MM.1S (cell line): Measurements from ENCODE around the gene MAPKAP1.
"Not testable (repeated sequence)": the region's sequence is repeated elsewhere in the genome, so short reads cannot be mapped to it uniquely, and the experiment has no call there.

Source experiments
- DNase-seq: peaks from one replicate; pipeline ENCODE4 v3.0.0-alpha.2; 2015
- H2AFZ ChIP-seq: fragments of 300-600 bp; sonication (generic); 2 replicates; pipeline ENCODE4 v1.6.0; 2016; ENCODE audit warnings: antibody characterized with exemption, low read length
- H3F3A ChIP-seq: fragments of 300-600 bp; sonication (generic); 2 replicates; pipeline ENCODE4 v1.6.1; 2016; ENCODE audit warnings: mild to moderate bottlenecking, antibody characterized with exemption, low read length, moderate library complexity, mixed read lengths; ENCODE audit not compliant: insufficient read depth
- H3K27ac ChIP-seq: fragments of 300-600 bp; sonication (generic); 2 replicates; pipeline ENCODE4 v1.5.1; 2016; ENCODE audit warnings: mild to moderate bottlenecking, low read length
- H3K27me3 ChIP-seq: fragments of 300-600 bp; sonication (generic); replicated peaks from 2 replicates; pipeline ENCODE4 v1.6.0; 2016; ENCODE audit warnings: low read length; ENCODE audit not compliant: insufficient read depth
- H3K36me3 ChIP-seq: fragments of 300-600 bp; sonication (generic); replicated peaks from 2 replicates; pipeline ENCODE4 v1.6.1; 2016; ENCODE audit warnings: mild to moderate bottlenecking, low read length, mixed read lengths; ENCODE audit not compliant: insufficient read depth
- H3K4me1 ChIP-seq: fragments of 300-600 bp; sonication (generic); 2 replicates; pipeline ENCODE4 v1.6.1; 2016; ENCODE audit warnings: low read length, mixed read lengths
- H3K4me2 ChIP-seq: fragments of 300-600 bp; sonication (generic); 2 replicates; pipeline ENCODE4 v1.6.0; 2016; ENCODE audit warnings: low read depth, low read length
- H3K4me3 ChIP-seq: fragments of 300-600 bp; sonication (generic); 2 replicates; pipeline ENCODE4 v1.5.1; 2016; ENCODE audit warnings: low read length, mixed read lengths
- H3K79me2 ChIP-seq: fragments of 300-600 bp; sonication (generic); 2 replicates; pipeline ENCODE4 v1.6.1; 2016; ENCODE audit warnings: mixed run types, low read length, mixed read lengths
- H3K9ac ChIP-seq: fragments of 300-600 bp; sonication (generic); 2 replicates; pipeline ENCODE4 v1.6.1; 2016; ENCODE audit warnings: low read length, mixed read lengths
- H3K9me2 ChIP-seq: fragments of 300-600 bp; sonication (generic); replicated peaks from 2 replicates; pipeline ENCODE4 v1.6.1; 2016; ENCODE audit warnings: mild to moderate bottlenecking, low read length, mixed read lengths; ENCODE audit not compliant: insufficient read depth
- H3K9me3 ChIP-seq: fragments of 300-600 bp; sonication (generic); replicated peaks from 2 replicates; pipeline ENCODE4 v1.6.1; 2016; ENCODE audit warnings: mild to moderate bottlenecking, low read length, mixed read lengths; ENCODE audit not compliant: insufficient read depth
- H4K20me1 ChIP-seq: fragments of 300-600 bp; sonication (generic); 2 replicates; pipeline ENCODE4 v1.6.1; 2016; ENCODE audit warnings: mild to moderate bottlenecking, low read length, moderate library complexity, mixed read lengths; ENCODE audit not compliant: insufficient read depth
- EZH2 ChIP-seq: fragments of 300-600 bp; sonication (generic); optimal IDR thresholded peaks from 2 replicates; pipeline ENCODE3; 2017; ENCODE audit warnings: low read depth, mild to moderate bottlenecking, antibody characterized with exemption, low read length, mixed read lengths
- EZH2phosphoT487 ChIP-seq: fragments of 300-600 bp; sonication (generic); IDR thresholded peaks from 2 replicates; pipeline ENCODE4 v1.6.1; 2018; ENCODE audit warnings: antibody characterized with exemption, low read length
- TF ChIP-seq, protein P1 (sequence below): fragments of 300-600 bp; sonication (generic); IDR thresholded peaks from 2 replicates; pipeline ENCODE4 v1.5.1; 2016; ENCODE audit warnings: antibody characterized with exemption, low read length, mixed read lengths

MAPKAP1 gene

DNA sequence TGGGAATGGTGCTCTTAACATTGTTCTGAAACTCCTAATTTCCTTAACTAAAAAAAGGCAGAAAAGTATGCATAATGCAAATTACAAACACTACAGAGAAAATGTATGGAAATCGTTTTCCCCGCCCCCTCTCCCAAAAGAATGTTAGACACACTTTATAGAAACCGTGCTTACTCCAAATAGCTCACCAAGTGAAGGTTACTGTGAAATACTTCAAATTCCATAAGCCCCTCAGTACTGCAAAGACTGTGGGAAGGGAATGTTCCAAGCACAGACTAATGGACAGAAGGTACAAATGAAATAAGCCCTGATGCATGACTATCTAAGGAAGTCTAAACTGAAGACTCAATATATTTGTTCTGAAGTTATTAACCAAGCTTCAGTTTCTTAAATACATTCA lies 12.5 kb downstream of the MAPKAP1 start:
- no peak overlapping the region for H3K4me3 ChIP-seq
- H3K9me3 ChIP-seq: no peaks in the 10 kb centered on the region
- H3F3A ChIP-seq: no peaks in the 10 kb centered on the region
- H3K27me3 ChIP-seq: no peaks in the 10 kb centered on the region
- H3K27ac ChIP-seq: no peak overlapping the region
- H4K20me1 ChIP-seq: no peaks in the 10 kb centered on the region
- peaks cover 52% of the 10 kb centered on the region for H3K79me2 ChIP-seq
- DNase-seq: no peak
- H3K9ac ChIP-seq: no peak overlapping the region
- H3K4me2 ChIP-seq: no peak overlapping the region
- no peak overlapping the region for H2AFZ ChIP-seq
- TF ChIP-seq, protein P1, sequence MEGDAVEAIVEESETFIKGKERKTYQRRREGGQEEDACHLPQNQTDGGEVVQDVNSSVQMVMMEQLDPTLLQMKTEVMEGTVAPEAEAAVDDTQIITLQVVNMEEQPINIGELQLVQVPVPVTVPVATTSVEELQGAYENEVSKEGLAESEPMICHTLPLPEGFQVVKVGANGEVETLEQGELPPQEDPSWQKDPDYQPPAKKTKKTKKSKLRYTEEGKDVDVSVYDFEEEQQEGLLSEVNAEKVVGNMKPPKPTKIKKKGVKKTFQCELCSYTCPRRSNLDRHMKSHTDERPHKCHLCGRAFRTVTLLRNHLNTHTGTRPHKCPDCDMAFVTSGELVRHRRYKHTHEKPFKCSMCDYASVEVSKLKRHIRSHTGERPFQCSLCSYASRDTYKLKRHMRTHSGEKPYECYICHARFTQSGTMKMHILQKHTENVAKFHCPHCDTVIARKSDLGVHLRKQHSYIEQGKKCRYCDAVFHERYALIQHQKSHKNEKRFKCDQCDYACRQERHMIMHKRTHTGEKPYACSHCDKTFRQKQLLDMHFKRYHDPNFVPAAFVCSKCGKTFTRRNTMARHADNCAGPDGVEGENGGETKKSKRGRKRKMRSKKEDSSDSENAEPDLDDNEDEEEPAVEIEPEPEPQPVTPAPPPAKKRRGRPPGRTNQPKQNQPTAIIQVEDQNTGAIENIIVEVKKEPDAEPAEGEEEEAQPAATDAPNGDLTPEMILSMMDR: no peak
- TF ChIP-seq EZH2: no peak
- no peak for TF ChIP-seq EZH2phosphoT487
- no peaks in the 10 kb centered on the region for H3K9me2 ChIP-seq
- no peaks in the 10 kb centered on the region for H3K4me1 ChIP-seq
- H3K36me3 ChIP-seq: no peaks in the 10 kb centered on the region

DNA sequence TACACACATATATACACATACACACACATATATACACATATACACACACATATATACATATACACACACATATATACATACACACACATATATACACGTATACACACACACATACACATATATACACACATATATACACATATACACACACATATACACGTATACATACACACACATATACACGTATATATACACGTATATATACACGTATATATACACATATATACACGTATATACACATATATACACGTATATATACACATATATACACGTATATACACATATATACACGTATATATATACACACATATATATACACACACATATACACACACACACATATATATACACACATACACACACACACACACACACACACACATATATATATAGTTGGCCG lies 13.5 kb downstream of the MAPKAP1 start:
- H3K79me2 ChIP-seq: peaks cover 47% of the 10 kb centered on the region
- H3K4me1 ChIP-seq, H4K20me1 ChIP-seq, H3K27ac ChIP-seq, H3K36me3 ChIP-seq, H3F3A ChIP-seq, DNase-seq, H3K9ac ChIP-seq, H3K4me3 ChIP-seq, H3K9me3 ChIP-seq, H3K9me2 ChIP-seq, H2AFZ ChIP-seq, H3K27me3 ChIP-seq, H3K4me2 ChIP-seq: not testable (repeated sequence)

DNA sequence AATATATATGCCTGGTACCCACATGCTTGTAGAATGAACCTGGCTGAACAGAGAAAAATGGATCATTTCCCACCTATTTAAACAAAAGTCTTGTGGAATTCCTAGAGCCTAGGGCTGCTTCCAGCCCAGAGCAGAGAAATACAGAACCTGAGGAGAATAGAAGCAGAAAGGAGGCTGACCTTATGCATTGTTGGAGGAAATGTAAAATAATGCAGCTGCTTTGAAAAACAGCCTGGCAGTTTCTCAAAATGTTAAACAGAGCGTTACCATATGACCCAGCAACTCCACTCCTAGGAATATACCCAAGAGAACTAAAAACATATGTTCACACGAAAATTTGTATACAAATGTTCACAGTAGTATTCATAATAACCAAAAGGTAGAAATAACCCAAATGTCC lies 15.1 kb downstream of the MAPKAP1 start:
- H3K4me2 ChIP-seq: no peak overlapping the region

DNA sequence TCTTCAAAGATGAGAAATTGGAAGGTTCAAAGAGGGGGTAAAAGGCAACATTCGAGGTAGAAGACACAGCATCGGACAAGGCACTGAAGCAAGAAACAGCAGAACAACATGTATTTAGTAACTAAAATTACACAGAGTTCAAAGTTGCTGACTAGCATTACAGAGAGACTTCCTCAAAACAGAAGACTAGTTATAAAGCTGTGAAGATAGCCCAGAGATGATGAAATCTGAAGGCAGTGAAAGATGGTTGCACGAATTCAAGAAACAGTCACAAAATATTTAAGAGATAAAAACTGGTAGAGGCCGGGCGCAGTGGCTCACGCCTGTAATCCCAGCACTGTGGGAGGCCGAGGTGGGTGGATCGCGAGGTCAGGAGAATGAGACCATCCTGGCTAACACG lies 16.3 kb downstream of the MAPKAP1 start:
- H3F3A ChIP-seq: no peaks in the 10 kb centered on the region
- H3K27ac ChIP-seq: no peak overlapping the region
- TF ChIP-seq EZH2phosphoT487 (no peak), EZH2 (no peak)
- H3K36me3 ChIP-seq: no peaks in the 10 kb centered on the region
- no peak for DNase-seq
- H3K9ac ChIP-seq: no peak overlapping the region
- no peak overlapping the region for H3K4me2 ChIP-seq
- H3K27me3 ChIP-seq: no peaks in the 10 kb centered on the region
- H3K79me2 ChIP-seq: peaks cover 38% of the 10 kb centered on the region
- H4K20me1 ChIP-seq: no peaks in the 10 kb centered on the region
- H3K4me1 ChIP-seq: no peaks in the 10 kb centered on the region
- no peaks in the 10 kb centered on the region for H3K9me3 ChIP-seq
- no peak overlapping the region for H3K4me3 ChIP-seq
- no peaks in the 10 kb centered on the region for H3K9me2 ChIP-seq
- H2AFZ ChIP-seq: no peak overlapping the region

More for the DNA sequence above, 15.1 kb downstream of the MAPKAP1 start:
- H3K9ac ChIP-seq: no peak overlapping the region
- no peaks in the 10 kb centered on the region for H4K20me1 ChIP-seq
- TF ChIP-seq, protein P1: no peak
- no peak for TF ChIP-seq EZH2
- TF ChIP-seq EZH2phosphoT487: no peak
- DNase-seq: no peak
- no peaks in the 10 kb centered on the region for H3K9me2 ChIP-seq
- no peaks in the 10 kb centered on the region for H3K27me3 ChIP-seq
- no peaks in the 10 kb centered on the region for H3K9me3 ChIP-seq
- H2AFZ ChIP-seq: no peak overlapping the region
- H3K27ac ChIP-seq: no peak overlapping the region
- peaks cover 48% of the 10 kb centered on the region for H3K79me2 ChIP-seq
- no peaks in the 10 kb centered on the region for H3K36me3 ChIP-seq
- H3K4me3 ChIP-seq: no peak overlapping the region
- H3K4me1 ChIP-seq: no peaks in the 10 kb centered on the region
- H3F3A ChIP-seq: no peaks in the 10 kb centered on the region
